GM23338 (cell line): ENCODE data around the gene METTL26. TPM values are rescaled to one million over a fixed set of nuclear protein-coding genes. Genes with fewer than 3 reads are reported as not detected.

Experiments
- ATAC-seq: fragments of 200-7000 bp; cut with Tn5 transposase; 3 replicates; pipeline ENCODE4 v1.9.1; 2020
- DNase-seq: peaks from one replicate; pipeline ENCODE4 v3.0.0-alpha.2; 2015; ENCODE audit warnings: low spot score
- H2AFZ ChIP-seq: fragments of 200-600 bp; sonication (generic); 2 replicates; pipeline ENCODE4 v1.8.0; 2016; ENCODE audit warnings: antibody characterized with exemption, mild to moderate bottlenecking, moderate library complexity
- H3F3A ChIP-seq: fragments of 200-600 bp; sonication (generic); replicated peaks from 2 replicates; pipeline ENCODE4 v1.8.0; 2017; ENCODE audit warnings: antibody characterized with exemption, mixed run types, low read depth
- H3K27ac ChIP-seq: fragments of 200-600 bp; sonication (generic); 2 replicates; pipeline ENCODE4 v1.6.1; 2016; ENCODE audit warnings: low read depth
- H3K27me3 ChIP-seq: fragments of 200-600 bp; sonication (generic); 2 replicates; pipeline ENCODE4 v1.8.0; 2016; ENCODE audit warnings: mild to moderate bottlenecking, mixed run types, moderate library complexity; ENCODE audit not compliant: insufficient read depth
- H3K36me3 ChIP-seq: fragments of 200-600 bp; sonication (generic); 2 replicates; pipeline ENCODE4 v1.8.0; 2016; ENCODE audit warnings: mild to moderate bottlenecking; ENCODE audit not compliant: insufficient read depth
- H3K4me1 ChIP-seq: fragments of 200-600 bp; sonication (generic); 2 replicates; pipeline ENCODE4 v1.8.0; 2016; ENCODE audit warnings: mild to moderate bottlenecking, moderate library complexity; ENCODE audit not compliant: insufficient read depth
- H3K4me2 ChIP-seq: fragments of 200-600 bp; sonication (generic); 2 replicates; pipeline ENCODE4 v1.7.1; 2017; ENCODE audit warnings: mixed run types
- H3K4me3 ChIP-seq: fragments of 200-600 bp; sonication (generic); 2 replicates; pipeline ENCODE4 v1.6.1; 2016; ENCODE audit warnings: mixed run types
- H3K79me2 ChIP-seq: fragments of 200-600 bp; sonication (generic); replicated peaks from 2 replicates; pipeline ENCODE4 v1.8.0; 2017; ENCODE audit warnings: mild to moderate bottlenecking; ENCODE audit not compliant: insufficient read depth
- H3K9me2 ChIP-seq: fragments of 200-600 bp; sonication (generic); 2 replicates; pipeline ENCODE4 v1.8.0; 2017; ENCODE audit not compliant: insufficient read depth
- H4K20me1 ChIP-seq: fragments of 200-600 bp; sonication (generic); replicated peaks from 2 replicates; pipeline ENCODE4 v1.8.0; 2017; ENCODE audit warnings: mild to moderate bottlenecking; ENCODE audit not compliant: insufficient read depth
- H3K27ac Mint-ChIP-seq: 2 replicates; pipeline ENCODE4 v1.8.0; 2020; ENCODE audit warnings: inconsistent platforms, mild to moderate bottlenecking, moderate library complexity, mixed read lengths
- H3K27me3 Mint-ChIP-seq: 3 replicates; pipeline ENCODE4 v1.8.0; 2022; ENCODE audit warnings: low read depth, mild to moderate bottlenecking, moderate library complexity, mixed read lengths, inconsistent platforms; ENCODE audit not compliant: insufficient read depth, poor library complexity
- H3K36me3 Mint-ChIP-seq: 3 replicates; pipeline ENCODE4 v1.8.0; 2021; ENCODE audit warnings: low read depth, mild to moderate bottlenecking, inconsistent platforms, moderate library complexity, mixed read lengths
- H3K4me1 Mint-ChIP-seq: 3 replicates; pipeline ENCODE4 v1.8.0; 2020; ENCODE audit warnings: mild to moderate bottlenecking, inconsistent platforms, mixed read lengths
- H3K4me3 Mint-ChIP-seq: 3 replicates; pipeline ENCODE4 v1.8.0; 2021; ENCODE audit warnings: moderate library complexity, mild to moderate bottlenecking, inconsistent platforms, mixed read lengths
- H3K9me3 Mint-ChIP-seq: 3 replicates; pipeline ENCODE4 v1.8.0; 2020; ENCODE audit warnings: moderate library complexity, mild to moderate bottlenecking, inconsistent platforms, mixed read lengths
- CREB1 ChIP-seq: fragments of 250-450 bp; sonication (Bioruptor Pico); IDR thresholded peaks from 2 replicates; pipeline ENCODE4 v1.5.0; 2020; ENCODE audit warnings: low read depth, mild to moderate bottlenecking, moderate library complexity
- CTCF ChIP-seq, 2 experiments: fragments of 200-600 bp in 1 of 2; sonication (generic) in 1 of 2; conservative IDR thresholded peaks; 2 replicates each; pipeline versions ENCODE4 v1.5.1 to v1.6.1; 2016 to 2017; ENCODE audit warnings: antibody characterized with exemption in 2 of 2, low read depth in 2 of 2, mild to moderate bottlenecking in 2 of 2, moderate library complexity in 1 of 2
- ETS1 ChIP-seq: IDR thresholded peaks from 2 replicates; pipeline ENCODE4 v1.6.1; 2016; ENCODE audit warnings: antibody characterized with exemption
- EZH2 ChIP-seq: fragments of 200-600 bp; sonication (generic); IDR thresholded peaks from one replicate; pipeline ENCODE4 v1.8.0; 2017; ENCODE audit warnings: antibody characterized with exemption, mild to moderate bottlenecking, low read depth; ENCODE audit not compliant: unreplicated experiment
- EZH2phosphoT487 ChIP-seq: fragments of 200-600 bp; sonication (generic); IDR thresholded peaks from one replicate; pipeline ENCODE4 v1.8.1; 2018; ENCODE audit warnings: antibody characterized with exemption; ENCODE audit not compliant: unreplicated experiment
- JUNB ChIP-seq: IDR thresholded peaks from one replicate; pipeline ENCODE4 v1.6.1; 2016; ENCODE audit warnings: antibody characterized with exemption; ENCODE audit not compliant: unreplicated experiment
- NANOG ChIP-seq: IDR thresholded peaks from 2 replicates; pipeline ENCODE4 v1.6.1; 2016; ENCODE audit warnings: antibody characterized with exemption, borderline replicate concordance
- POLR2AphosphoS5 ChIP-seq: IDR thresholded peaks from 2 replicates; pipeline ENCODE4 v1.6.1; 2016; ENCODE audit warnings: antibody characterized with exemption, low read depth
- STAT1 ChIP-seq: IDR thresholded peaks from one replicate; pipeline ENCODE4 v1.6.1; 2016; ENCODE audit warnings: antibody characterized with exemption; ENCODE audit not compliant: unreplicated experiment
- ZNF114 ChIP-seq: fragments of 250-450 bp; sonication (Bioruptor Pico); IDR thresholded peaks from 2 replicates; pipeline ENCODE4 v1.5.0; 2020; ENCODE audit warnings: mild to moderate bottlenecking, moderate library complexity
- ZNF331 ChIP-seq: fragments of 250-450 bp; sonication (Bioruptor Pico); IDR thresholded peaks from 2 replicates; pipeline ENCODE4 v1.5.0; 2020; ENCODE audit warnings: low read depth, mild to moderate bottlenecking, moderate library complexity
- ZNF462 ChIP-seq: fragments of 250-450 bp; sonication (Bioruptor Pico); IDR thresholded peaks from 2 replicates; pipeline ENCODE4 v1.5.0; 2020; ENCODE audit warnings: mild to moderate bottlenecking, moderate library complexity
- polyA plus RNA-seq: library from polyadenylated mRNA; unstranded; fragments of >200 nt; fragmentation: Nextera tagmentation; extraction: Ambion mirVana; gene quantifications from 2 replicates; pipeline ENCODE4 v1.2.1, GENCODE V29; 2016
- total RNA-seq: library from RNA; depleted of rRNA; stranded (reverse); fragments of >200 nt; shearing (Covaris generic); gene quantifications from 2 replicates; pipeline ENCODE4 v1.2.3, GENCODE V29; 2014

The METTL26 gene
- total and polyA plus RNA-seq, 2 experiments from 2014 or later, result 153 to 223 TPM

GRCh38 chr16:672851-673250 is 36.7 kb upstream of the METTL26 start (continued):
- TF ChIP-seq NANOG, result no peak
- TF ChIP-seq CTCF (conservative IDR thresholded peaks at IDR 0.05; ENCODE audit: low read depth in 2 of 2), result no peak

- peaks cover 11% of the 10 kb centered on the region; the same call in 1 of the 2 replicates for H3K36me3 ChIP-seq
- TF ChIP-seq ZNF331 (no peak), EZH2 (no peak), ZNF114 (CRISPR knock-in tag) (no peak), CTCF (conservative IDR thresholded peaks at IDR 0.05; ENCODE audit: low read depth in 2 of 2) (no peak), CREB1 (no peak), POLR2AphosphoS5 (no peak), ETS1 (no peak), EZH2phosphoT487 (no peak), NANOG (no peak), STAT1 (no peak), ZNF462 (CRISPR knock-in tag) (no peak), JUNB (no peak)
These were observed 36.3 kb upstream of the METTL26 start for GRCh38 chr16:672371-672770.

More at GRCh38 chr16:672371-672770, 36.3 kb upstream of the METTL26 start:
- Histone ChIP-seq H3K27me3 (no peaks in the 10 kb centered on the region), H3K4me3 (no peak overlapping the region), H3K79me2 (peaks cover 16% of the 10 kb centered on the region), H3K4me1 (peaks cover 8% of the 10 kb centered on the region; the same call in 1 of the 2 replicates), H2AFZ (no peak overlapping the region), H3K27ac (no peak overlapping the region), H3K4me2 (no peak overlapping the region), H3F3A (peaks cover 21% of the 10 kb centered on the region; the same call in 1 of the 2 replicates), H3K9me2 (no peaks in the 10 kb centered on the region), H4K20me1 (peaks cover 3% of the 10 kb centered on the region)
- no peak for ATAC-seq
- Mint-ChIP-seq H3K36me3 (peaks cover 21% of the 10 kb centered on the region), H3K4me3 (no peak overlapping the region), H3K27ac (no peak overlapping the region), H3K4me1 (peaks cover 12% of the 10 kb centered on the region; the same call in 2 of the 3 replicates), H3K9me3 (no peaks in the 10 kb centered on the region; the same call in 2 of the 3 replicates), H3K27me3 (peaks cover 6% of the 10 kb centered on the region)
- DNase-seq, result no peak
